Subcutaneous abdominal adipose tissue (tissue), 5 donors: ENCODE data around the gene FAF1.

Experiments
- H3K27ac ChIP-seq: one replicate; pipeline ENCODE4 v1.7.0; 2013; ENCODE audit warnings: low read depth, mild to moderate bottlenecking, inconsistent platforms, low read length, moderate library complexity
- H3K27me3 ChIP-seq, 5 donors: one replicate each; pipeline ENCODE4 v1.7.0; 2013; ENCODE audit warnings: low read length in 5 of 5, inconsistent platforms in 1 of 5; ENCODE audit not compliant: control insufficient read depth in 5 of 5, insufficient read depth in 4 of 5
- H3K36me3 ChIP-seq, 5 donors: one replicate each; pipeline ENCODE4 v1.7.0; 2013; ENCODE audit warnings: low read length in 5 of 5; ENCODE audit not compliant: control insufficient read depth in 5 of 5, insufficient read depth in 5 of 5
- H3K4me1 ChIP-seq, 5 donors: one replicate each; pipeline ENCODE4 v1.7.0; 2013; ENCODE audit warnings: low read length in 5 of 5, mild to moderate bottlenecking in 3 of 5, moderate library complexity in 1 of 5; ENCODE audit not compliant: control insufficient read depth in 5 of 5, insufficient read depth in 5 of 5
- H3K4me3 ChIP-seq, 5 donors: one replicate each; pipeline ENCODE4 v1.7.0; 2013; ENCODE audit warnings: low read length in 5 of 5, low read depth in 1 of 5
- H3K9ac ChIP-seq, 5 donors: one replicate each; pipeline ENCODE4 v1.7.0; 2013; ENCODE audit warnings: low read length in 5 of 5, mild to moderate bottlenecking in 4 of 5, moderate library complexity in 3 of 5
- H3K9me3 ChIP-seq, 5 donors: one replicate each; pipeline ENCODE4 v1.7.0; 2013; ENCODE audit warnings: low read length in 5 of 5; ENCODE audit not compliant: control insufficient read depth in 5 of 5
- donor health status: healthy.
- donor health status: healthy.
- donor health status: healthy.
- donor health status: healthy.
- donor health status: healthy.

Gene FAF1

DNA sequence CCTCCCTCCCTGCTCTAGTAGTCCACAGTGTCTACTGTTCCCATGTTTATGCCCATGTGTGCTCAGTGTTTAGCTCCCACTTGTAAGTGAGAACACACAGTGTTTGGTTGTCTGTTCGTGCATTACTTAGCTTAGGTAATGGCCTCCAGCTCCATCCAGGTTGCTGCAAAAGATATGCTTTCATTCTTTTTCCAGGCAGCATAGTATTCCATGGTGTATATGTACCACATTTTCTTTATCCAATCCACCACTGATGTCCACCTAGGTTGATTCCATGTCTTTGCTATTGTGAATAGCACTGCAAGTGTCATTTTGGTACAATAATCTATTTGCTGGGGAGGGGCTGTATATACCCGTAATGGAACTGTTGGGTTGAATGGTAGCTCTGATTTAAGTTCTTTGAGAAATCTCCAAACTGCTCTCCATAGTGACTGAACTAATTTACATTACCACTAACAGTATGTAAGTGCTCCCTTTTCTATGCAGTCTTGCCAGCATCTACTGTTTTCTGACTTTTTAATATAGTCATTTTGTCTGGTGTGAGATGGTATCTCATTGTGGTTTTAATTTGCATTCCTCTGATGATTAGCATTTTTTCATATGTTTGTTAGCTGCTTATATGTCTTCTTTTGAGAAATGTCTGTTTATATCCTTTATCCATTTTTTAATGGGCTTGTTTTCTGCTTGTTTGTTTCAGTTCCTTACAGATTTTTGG, 344.9 kb downstream of the FAF1 start:
- H3K4me1 ChIP-seq = no peaks in the 10 kb centered on the region
- H3K36me3 ChIP-seq = no peaks in the 10 kb centered on the region
- no peak overlapping the region for H3K4me3 ChIP-seq
- no peak overlapping the region for H3K9ac ChIP-seq
- no peaks in the 10 kb centered on the region for H3K27me3 ChIP-seq
- no peak overlapping the region for H3K27ac ChIP-seq
- peaks cover 0 to 3% (median 0%) of the 10 kb centered on the region in 5 donors for H3K9me3 ChIP-seq

DNA sequence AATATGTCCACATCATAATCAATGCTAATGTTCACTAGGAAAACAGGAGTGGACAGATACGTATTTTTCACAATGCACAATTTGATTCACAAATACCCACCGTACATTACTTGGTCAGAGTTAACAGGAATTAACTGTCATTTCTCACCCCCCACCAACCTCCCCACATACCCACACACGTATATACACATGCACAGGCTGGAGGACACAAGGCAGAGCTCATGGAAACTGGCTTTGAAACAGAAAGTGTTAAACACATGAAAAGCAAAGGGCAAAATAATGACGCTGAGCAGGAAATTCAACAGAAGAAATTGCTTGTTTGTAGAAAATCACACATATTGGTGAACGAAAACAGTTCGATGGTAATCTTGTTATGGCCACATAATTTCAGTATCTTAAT, 348.4 kb downstream of the FAF1 start:
- Histone ChIP-seq H3K9me3 (peaks cover 0 to 3% (median 0%) of the 10 kb centered on the region in 5 donors), H3K4me3 (no peak overlapping the region), H3K9ac (no peak overlapping the region), H3K27me3 (no peaks in the 10 kb centered on the region), H3K27ac (no peak overlapping the region), H3K36me3 (no peaks in the 10 kb centered on the region), H3K4me1 (no peaks in the 10 kb centered on the region)

GRCh38 chr1:50610563-50610962, 349.5 kb downstream of the FAF1 start:
- no peaks in the 10 kb centered on the region for H3K4me1 ChIP-seq
- no peaks in the 10 kb centered on the region for H3K36me3 ChIP-seq
- no peak overlapping the region for H3K9ac ChIP-seq
- H3K9me3 ChIP-seq = peaks cover 0 to 3% (median 0%) of the 10 kb centered on the region in 5 donors
- H3K27me3 ChIP-seq = no peaks in the 10 kb centered on the region
- H3K27ac ChIP-seq = no peak overlapping the region
- no peak overlapping the region for H3K4me3 ChIP-seq

DNA sequence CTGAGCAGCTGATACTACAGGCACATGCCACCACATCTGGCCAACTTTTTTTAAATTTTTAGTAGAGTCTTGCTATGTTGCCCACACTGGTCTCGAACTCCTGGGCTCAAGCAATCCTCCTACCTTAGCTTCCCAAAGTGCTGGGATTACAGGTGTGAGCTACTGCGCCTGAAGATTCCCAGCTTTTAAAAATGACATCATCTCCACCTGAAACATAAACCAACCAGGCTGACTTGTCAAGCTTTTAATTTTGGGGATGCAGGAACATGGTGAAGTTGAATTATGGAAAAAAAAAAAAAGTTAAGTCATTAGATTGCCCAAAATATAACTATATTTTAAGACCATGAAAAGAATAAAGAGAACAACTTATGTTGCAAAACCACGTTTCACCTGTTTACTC, 350.6 kb downstream of the FAF1 start:
- Histone ChIP-seq H3K4me3 (no peak overlapping the region), H3K4me1 (no peaks in the 10 kb centered on the region), H3K27ac (no peak overlapping the region)

DNA sequence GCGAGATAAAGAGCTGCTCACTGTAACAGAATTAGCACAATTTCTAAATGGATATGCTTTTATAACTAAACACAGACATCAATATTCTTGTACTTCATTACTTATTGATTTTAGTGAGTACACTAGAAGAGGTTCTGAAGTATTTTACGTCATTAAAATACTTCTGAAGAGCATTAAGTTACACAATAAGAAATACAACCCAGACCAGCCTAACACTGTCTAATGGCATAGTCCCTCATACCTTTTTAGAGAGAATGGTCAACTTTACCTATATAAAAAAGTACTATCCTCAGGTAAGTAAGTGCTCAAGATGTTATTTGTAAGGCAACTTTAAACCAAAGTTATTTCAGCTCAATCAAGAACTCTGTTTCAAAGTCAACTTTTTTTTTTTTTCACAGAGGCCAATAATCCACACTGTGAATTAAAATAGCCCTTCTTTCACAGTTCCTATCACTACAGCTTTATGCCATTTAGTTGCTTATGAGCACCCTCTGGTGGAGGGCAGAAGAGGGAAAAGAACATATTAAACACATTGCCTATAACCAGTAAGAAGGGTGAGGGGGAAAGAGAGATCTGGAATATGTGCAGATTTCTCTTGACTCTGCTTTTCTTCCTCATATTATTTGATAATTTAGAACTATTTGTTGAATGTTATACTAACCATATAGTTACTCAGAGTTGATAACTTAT, 354.7 kb downstream of the FAF1 start:
- Histone ChIP-seq H3K27ac (no peak overlapping the region), H3K9ac (no peak overlapping the region)

More for the DNA sequence above, 350.6 kb downstream of the FAF1 start:
- Histone ChIP-seq H3K9ac (no peak overlapping the region), H3K27me3 (no peaks in the 10 kb centered on the region), H3K36me3 (no peaks in the 10 kb centered on the region), H3K9me3 (no peaks in the 10 kb centered on the region)

DNA sequence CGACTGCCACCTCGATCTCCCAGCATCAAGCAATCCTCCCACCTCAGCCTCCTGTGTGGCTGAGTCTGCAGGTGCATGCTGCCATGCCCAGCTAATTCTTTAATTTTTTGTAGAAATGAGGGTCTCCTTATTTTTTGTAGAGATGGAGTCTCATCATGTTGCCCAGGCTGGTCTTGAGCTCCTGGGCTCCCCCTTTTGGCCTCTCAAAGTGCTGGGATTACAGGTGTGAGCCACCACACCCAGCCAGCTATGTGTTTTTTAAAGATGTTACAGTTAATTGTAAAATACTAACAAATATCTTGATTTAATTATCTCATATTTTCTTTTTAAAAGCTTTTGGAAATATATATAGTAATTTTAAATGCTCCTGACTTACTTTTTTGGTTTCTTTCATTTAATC, 355.5 kb downstream of the FAF1 start:
- Histone ChIP-seq H3K4me3 (no peak overlapping the region), H3K27ac (no peak overlapping the region), H3K4me1 (no peaks in the 10 kb centered on the region), H3K27me3 (no peaks in the 10 kb centered on the region), H3K9ac (no peak overlapping the region), H3K9me3 (no peaks in the 10 kb centered on the region), H3K36me3 (no peaks in the 10 kb centered on the region)

More for the DNA sequence above, 354.7 kb downstream of the FAF1 start:
- Histone ChIP-seq H3K9me3 (no peaks in the 10 kb centered on the region), H3K4me3 (no peak overlapping the region), H3K36me3 (no peaks in the 10 kb centered on the region), H3K4me1 (no peaks in the 10 kb centered on the region), H3K27me3 (no peaks in the 10 kb centered on the region)

DNA sequence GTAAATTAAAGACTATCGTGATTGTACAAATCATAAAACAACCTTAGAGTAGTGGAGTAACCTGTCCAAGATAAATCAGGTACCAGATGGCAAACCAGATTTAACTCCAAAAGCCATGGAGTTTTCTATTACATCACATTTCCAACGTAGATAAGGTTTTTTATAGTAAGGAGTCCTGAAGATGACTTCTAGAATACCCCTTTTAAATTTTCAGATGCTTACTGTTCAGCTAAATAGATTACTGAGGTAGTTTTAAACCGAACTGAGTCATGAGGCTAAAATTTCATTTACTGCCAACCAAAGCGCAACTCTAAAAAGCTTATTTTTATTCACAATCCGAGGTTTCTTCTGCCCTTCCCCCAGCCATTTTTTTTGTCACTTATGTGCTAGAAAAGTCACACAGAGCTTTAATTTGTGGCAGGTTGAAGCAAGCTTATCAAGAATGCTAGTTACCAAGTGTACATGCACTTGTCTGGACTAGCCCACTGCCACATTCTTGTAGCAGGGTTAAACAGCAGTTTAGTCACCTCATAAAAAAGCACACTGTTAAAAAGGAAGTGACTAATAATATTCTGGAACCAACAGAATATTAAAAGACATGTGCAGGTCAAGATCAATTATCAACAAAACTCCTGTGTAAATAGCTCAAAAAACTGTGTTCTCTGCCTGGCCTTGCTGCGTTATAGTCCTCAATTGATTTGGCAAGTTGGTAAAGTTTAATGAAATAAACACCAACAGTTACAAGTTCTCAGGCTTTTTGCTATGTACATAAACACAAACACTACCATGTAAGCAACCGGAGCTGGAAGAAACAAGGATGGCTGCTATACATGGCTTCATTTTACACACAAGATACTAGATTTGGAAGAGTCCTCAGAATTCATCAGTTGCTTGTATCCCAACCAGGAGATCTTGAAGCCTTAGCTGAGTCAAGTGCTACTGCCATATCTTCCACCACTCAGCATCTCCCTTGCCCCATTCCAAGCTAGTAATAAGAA, 356.5 kb downstream of the FAF1 start:
- Histone ChIP-seq H3K4me3 (no peak overlapping the region), H3K27ac (no peak overlapping the region), H3K36me3 (no peaks in the 10 kb centered on the region)

DNA sequence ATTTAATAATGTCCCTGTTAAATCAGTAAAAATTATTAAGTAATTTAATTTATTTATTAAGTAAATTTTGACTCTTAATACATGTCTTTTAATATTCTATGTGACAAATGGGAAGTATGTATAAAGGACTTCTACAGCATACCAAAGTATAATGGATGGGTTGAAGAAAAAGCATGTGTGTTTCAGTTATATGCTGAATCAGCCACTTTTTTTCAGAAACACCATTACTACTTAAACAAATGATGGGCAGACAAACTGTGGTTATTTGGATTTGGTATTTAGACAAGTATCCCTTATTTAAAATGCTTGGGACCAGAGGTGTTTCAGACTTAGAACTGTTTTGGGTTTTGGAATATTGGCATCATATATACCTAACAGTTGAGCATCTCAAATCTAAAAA, 360.5 kb downstream of the FAF1 start:
- H3K9me3 ChIP-seq = no peaks in the 10 kb centered on the region

More for the DNA sequence above, 356.5 kb downstream of the FAF1 start:
- Histone ChIP-seq H3K4me1 (no peaks in the 10 kb centered on the region), H3K9ac (no peak overlapping the region), H3K9me3 (no peaks in the 10 kb centered on the region), H3K27me3 (no peaks in the 10 kb centered on the region)

DNA sequence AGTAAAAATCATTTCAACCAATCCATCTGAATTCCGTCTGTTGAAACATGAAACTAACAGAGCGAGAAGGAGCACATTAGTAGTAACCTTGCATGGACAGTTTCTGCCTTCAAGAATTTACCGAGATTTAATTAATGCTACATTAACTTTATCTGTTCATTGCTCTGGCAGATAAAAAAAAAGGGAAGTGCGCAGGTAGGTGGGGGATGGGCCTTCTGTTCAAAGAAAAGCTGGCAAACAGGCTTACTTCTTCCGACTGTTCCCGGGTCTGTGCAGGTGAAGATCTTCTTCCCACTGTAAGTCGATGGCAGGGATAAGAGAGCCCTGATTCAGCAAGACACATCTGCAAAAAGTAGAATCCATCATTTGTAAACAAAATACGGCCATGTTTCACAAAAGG, 364.2 kb downstream of the FAF1 start:
- H3K27ac ChIP-seq = no peak overlapping the region
- H3K9ac ChIP-seq = no peak overlapping the region
- no peaks in the 10 kb centered on the region for H3K27me3 ChIP-seq
- H3K4me3 ChIP-seq = no peak overlapping the region
- peaks cover 0 to 15% (median 0%) of the 10 kb centered on the region in 5 donors for H3K36me3 ChIP-seq
- no peaks in the 10 kb centered on the region for H3K9me3 ChIP-seq
- no peaks in the 10 kb centered on the region for H3K4me1 ChIP-seq

More for the DNA sequence above, 360.5 kb downstream of the FAF1 start:
- Histone ChIP-seq H3K27ac (no peak overlapping the region), H3K4me3 (no peak overlapping the region), H3K4me1 (no peaks in the 10 kb centered on the region), H3K9ac (no peak overlapping the region), H3K36me3 (peaks cover 0 to 8% (median 0%) of the 10 kb centered on the region in 5 donors), H3K27me3 (no peaks in the 10 kb centered on the region)
